GM21619 (cell line): Measurements from ENCODE around the gene FILIP1L.

Experiments used
- ATAC-seq: cut with Tn5 transposase; IDR thresholded peaks from one replicate; pipeline ENCODE4 v1.9.1; 2021; ENCODE audit not compliant: unreplicated experiment

FILIP1L gene

DNA sequence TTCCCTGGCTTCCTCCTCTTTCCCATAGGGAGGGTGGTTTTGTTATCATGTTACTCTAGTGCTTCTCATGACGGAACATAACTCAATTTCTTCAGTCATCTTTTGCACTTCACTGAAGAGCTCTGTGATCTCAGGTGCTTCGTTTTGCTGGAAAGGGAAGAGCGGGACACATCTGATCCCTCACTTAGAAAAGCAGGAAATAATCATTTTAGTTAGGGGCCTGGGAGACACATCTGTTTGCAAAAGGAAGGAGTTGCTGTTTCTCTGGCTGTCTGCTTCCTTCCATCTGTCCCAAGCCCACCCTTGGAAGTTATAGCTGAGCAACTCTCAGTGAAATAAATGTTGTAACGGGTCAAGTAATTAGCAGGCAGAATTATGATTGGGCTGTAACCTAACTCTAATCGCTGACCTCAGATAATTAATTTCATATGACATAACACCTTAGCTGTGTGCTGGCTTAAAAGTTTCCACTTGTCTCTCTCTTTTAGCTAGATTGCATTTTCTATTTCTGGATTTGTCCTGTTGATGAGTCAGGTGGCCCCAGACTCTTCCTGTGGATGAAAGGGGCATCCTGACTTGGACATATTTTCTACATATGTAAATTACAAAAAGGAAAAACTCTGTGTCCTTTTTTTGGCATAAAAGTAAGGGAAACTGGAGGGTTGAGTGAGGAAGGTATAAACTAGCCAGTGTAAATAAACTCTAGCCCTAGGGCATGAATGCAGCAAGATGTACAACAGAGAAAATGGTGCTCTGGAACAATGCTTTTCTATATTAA, 11.0 kb upstream of the FILIP1L start:
- no peak for ATAC-seq

DNA sequence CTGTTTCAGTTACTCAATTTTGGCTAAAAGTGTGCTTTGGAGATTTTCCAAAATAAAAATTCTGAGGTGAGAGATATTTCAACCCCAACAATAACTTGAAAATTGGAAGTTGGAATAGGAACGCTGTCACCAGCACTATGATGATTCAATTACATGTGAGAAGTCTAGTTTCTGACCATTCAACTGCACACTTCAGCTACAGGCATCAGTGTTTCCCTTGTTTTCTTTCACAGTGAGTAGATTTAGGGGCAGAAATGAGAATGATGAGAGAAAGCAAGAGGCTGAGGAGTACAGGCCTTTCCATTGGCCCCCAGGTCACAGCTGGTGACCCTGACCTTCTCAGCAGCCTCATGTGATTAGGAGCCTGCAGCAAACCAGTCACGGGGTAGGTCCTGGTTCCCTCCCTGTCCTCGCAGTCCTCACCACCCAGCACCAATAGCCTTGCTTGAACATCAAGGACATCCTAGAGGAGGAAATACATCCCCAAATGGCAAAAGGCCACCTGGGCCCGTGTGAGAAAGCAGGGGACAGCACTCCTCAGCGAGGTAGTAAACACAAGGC, 10.0 kb upstream of the FILIP1L start:
- no peak for ATAC-seq

DNA sequence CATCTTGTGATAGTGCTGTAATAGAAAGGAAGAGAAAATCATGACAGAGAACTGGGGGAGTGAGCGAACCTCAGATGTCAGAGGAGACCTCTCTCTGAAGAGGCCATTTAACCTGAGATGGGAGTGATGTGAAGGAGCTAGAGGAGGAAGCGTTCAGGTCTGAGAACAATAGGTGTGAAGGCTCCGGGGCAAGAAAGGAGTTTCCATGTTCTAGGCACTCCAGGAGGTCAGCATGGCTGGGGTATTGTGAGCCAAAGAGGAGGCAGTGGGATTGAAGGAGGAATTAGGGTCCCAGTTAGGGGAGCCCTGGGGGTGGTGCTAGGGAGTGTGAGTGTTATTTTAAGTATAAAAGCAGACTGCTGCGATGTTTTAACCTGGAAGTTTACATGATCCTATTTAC, 8.8 kb upstream of the FILIP1L start:
- no peak for ATAC-seq

GRCh38 chr3:100122321-100122720, 8.0 kb upstream of the FILIP1L start:
- ATAC-seq, result no peak

GRCh38 chr3:100120693-100121092, 6.4 kb upstream of the FILIP1L start:
- no peak for ATAC-seq

GRCh38 chr3:100120012-100120411, 5.7 kb upstream of the FILIP1L start:
- ATAC-seq, result no peak

DNA sequence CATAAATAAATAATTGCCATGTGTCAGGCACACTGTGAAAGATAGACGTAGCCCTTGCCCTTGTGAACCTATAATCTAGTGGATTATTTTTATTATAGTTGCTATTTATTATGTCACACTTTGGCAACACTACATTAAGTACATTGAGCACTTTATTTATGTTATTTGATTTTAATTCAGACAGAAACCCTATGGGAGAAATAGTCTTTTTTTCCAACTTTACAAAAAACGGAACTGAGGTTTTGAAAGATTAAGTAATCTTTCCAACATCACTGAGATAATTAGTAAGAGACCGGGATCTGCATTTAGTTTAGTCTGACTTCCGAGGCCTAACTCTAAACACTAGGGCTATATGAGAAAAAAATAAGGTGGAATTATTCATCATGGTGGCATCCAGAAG, 2.8 kb upstream of the FILIP1L start:
- no peak for ATAC-seq

DNA sequence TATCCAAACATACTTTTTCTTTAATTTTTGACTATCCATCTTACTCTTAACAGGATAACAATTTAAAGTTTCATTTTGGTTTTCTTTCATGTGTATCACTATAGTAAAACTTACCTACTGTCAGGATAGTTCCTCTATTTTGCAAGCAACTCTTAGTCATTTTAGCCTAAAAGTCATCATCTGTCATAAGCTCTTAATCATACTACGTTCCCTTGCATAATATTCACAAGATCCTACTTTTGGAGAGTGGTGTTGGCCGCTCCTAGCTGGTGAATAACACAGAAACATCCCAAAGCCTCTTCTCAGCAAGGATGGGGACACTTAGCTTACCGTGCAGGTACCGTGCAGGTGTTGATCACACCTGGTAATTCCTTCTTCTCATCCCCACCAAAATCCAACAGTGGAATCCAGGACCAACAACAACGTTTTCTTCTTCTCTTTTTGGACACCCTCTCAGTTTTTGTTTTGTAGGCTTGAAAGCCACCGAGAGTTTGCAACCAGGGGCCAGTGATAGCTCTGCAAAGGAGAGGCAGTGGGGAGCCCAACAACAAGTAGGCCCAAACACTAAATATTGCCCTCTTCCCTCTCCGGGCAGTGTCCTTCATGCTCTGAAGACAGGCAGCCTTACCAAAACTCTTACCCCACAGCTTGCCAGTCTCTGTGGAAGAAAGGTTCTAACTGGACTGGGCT, 433 bp downstream of the FILIP1L start:
- no peak for ATAC-seq

GRCh38 chr3:100111728-100112127, 2.6 kb downstream of the FILIP1L start:
- ATAC-seq, result no peak

DNA sequence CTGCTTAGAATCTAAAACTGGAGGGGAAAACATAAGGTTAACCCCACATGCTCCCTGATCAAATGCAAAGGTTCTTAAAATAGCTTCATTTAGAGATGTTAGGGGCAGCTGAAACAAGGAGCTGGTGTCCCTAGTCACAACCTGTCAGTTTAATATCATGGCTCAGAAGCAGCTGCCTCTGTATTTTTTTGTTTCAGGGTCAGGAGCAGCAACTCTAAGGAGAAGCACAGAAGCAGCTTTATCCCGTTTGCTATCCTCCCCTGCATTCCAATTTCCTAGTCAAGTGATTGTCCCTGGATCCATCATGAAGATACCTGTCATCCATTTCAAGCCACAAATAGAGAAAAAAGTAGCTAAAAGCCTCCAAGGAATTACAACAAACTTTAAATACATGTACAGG, 4.1 kb downstream of the FILIP1L start:
- no peak for ATAC-seq

- no peak for ATAC-seq
Observed at GRCh38 chr3:100108464-100109079, 5.7 kb downstream of the FILIP1L start.

- no peak for ATAC-seq
Observed at GRCh38 chr3:100107221-100107814, 7.0 kb downstream of the FILIP1L start.

DNA sequence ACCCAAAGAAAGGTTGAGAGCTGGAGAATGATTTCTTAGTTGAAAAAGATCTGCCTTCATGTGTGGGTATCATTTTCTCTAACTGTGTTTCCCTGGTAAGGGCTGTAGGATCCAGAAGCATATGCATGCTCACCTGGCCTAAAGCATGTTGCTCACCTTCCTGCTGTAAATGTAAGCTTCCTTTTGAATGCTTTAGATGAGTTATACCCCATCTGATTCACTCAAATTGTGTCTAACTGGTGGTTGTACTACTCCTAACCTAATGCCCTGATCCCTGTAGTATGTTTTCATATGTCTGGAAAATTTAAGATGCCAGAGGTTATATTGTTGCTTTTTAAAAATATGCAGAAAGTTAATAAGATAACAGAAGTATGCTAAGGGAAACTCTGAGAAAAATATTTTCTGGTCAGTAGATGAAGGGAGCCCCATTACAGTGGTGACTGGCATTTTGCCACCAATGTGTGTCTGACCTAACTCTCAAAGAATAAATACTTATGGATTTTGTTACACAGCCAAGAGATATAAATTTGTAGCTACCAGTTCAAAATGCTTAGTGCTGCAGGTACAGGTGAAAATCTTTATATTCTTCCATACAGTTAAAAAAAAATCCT, 7.7 kb downstream of the FILIP1L start:
- ATAC-seq, result no peak

GRCh38 chr3:100106094-100106493, 8.2 kb downstream of the FILIP1L start:
- no peak for ATAC-seq

DNA sequence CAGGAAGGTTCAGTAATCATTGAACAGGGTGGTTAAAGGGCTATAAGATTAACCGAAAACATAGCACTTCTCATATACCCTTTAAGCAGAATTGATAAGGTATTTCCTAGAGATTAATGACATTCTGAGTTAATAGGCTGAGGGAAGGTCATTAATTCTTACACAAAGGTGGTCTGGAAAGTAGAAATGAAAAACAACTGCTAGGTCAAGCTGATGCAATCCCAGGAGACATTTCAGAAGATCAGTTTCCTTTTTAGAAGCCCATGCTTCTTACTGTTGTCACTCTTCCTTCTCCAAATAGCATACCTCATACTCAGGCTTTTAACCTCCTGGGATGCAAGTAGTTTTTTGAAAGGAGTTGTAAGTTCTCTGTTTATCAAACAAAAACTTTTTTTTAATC, 8.8 kb downstream of the FILIP1L start:
- ATAC-seq, result peak; percentile 44

GRCh38 chr3:100104817-100105413, 9.4 kb downstream of the FILIP1L start:
- ATAC-seq, result no peak

DNA sequence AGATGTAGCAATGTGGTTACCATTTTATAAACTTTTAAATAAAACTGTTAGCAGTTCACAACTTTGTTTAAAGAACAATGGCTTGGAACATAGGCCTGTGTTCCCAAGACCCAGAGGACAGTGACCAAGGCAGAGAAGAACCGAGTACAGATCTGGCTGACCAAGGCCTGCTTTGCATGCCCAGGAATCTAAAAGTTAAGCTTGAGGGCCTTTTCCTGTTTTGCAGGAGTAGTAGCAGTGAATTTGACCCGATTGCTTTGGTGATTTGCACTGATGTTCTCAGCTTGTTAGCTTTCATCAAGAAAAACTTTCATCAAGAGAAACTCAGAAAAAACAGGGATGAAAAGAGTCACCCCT, 9.9 kb downstream of the FILIP1L start:
- peak; percentile 37 for ATAC-seq

- peak; percentile 82 for ATAC-seq
Observed at GRCh38 chr3:100103558-100104441, 10.5 kb downstream of the FILIP1L start.

DNA sequence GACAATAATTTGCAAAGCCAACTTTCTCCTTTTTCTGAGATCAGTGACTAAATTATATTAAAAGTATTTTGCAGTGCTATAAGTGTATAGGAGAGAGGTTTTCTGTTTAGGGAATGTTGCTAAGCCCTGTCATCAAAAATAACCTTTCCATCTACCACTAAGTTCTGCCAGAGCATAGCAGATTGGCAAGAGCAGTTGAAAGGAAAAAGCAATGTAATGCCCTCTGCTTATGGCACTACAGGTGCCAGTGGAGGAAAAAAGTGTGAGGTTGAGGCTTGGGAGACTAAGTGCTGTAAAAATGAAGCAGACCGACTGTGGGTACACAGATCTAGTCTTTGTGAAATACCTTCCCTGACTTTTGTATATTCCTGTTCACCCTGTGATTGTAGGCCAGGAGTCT, 11.5 kb downstream of the FILIP1L start:
- no peak for ATAC-seq

DNA sequence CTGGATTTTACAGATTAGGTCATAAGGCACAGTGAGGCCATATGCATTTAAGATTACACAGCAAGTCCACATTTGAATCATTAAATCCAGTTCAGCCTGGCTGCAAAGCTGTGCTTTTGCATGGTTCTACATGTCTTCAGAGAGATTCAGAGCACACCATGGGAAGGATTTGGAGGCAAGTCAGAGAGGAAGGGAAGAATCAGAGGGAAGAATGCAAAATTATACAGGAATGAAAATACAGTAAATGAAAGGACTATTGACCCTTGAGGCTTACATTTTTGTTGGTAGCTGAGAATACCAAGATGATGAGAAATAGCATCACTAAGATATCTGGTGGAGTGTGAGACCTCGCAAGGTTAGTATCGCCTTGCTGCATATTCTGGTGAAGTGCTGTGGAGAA, 13.9 kb downstream of the FILIP1L start:
- ATAC-seq, result no peak
